ENCODE results near the gene DENND4C.

Gene DENND4C

DNA sequence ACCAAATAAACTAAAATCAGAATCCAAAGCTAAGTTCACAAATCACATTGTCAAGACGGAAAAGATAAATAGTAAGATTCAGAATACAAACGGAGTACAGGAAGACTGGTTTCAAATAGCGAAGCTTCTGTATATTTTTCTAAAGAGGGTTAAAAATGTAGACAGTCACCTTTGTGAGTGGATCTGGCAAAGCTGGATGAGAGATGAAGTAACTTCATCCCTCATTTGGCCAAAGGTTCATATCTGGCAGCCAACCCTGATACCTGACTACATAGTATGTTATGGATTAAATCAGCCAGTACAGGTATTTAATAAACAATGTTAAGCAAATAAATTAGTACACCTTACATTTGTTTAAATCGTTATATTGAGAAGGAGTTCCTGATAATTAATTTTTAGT is 21.3 kb upstream of the DENND4C start:
- DNase-seq (ENCODE audit: extremely low read depth, insufficient read length), result no peak
- H3K4me3 ChIP-seq (replicated peaks; ENCODE audit: low read depth, low read length), result no peak overlapping the region
- TF ChIP-seq, protein P1, sequence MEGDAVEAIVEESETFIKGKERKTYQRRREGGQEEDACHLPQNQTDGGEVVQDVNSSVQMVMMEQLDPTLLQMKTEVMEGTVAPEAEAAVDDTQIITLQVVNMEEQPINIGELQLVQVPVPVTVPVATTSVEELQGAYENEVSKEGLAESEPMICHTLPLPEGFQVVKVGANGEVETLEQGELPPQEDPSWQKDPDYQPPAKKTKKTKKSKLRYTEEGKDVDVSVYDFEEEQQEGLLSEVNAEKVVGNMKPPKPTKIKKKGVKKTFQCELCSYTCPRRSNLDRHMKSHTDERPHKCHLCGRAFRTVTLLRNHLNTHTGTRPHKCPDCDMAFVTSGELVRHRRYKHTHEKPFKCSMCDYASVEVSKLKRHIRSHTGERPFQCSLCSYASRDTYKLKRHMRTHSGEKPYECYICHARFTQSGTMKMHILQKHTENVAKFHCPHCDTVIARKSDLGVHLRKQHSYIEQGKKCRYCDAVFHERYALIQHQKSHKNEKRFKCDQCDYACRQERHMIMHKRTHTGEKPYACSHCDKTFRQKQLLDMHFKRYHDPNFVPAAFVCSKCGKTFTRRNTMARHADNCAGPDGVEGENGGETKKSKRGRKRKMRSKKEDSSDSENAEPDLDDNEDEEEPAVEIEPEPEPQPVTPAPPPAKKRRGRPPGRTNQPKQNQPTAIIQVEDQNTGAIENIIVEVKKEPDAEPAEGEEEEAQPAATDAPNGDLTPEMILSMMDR (IDR thresholded peaks at IDR 0.05; ENCODE audit: insufficient read depth, low read length, poor library complexity, severe bottlenecking), result no peak

DNA sequence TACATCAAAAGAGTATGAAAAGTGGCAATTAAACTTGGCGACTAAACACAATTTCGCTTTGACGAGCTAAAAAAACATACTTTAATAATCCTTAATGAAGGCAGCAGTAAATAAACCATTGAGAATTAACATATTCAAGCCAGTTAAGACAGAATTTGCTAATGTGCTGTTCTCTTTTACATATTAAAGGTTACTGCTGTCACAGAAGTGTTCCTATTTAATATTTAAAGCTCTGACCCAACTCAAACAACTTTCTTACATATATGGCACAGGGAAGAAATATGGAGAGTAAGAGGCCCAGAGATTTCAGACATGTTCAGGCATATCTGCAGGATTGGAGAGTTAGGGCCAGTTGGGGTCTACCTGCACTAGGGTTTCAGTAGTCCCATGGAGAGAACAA is 16.7 kb upstream of the DENND4C start:
- Histone ChIP-seq H3K4me3 (replicated peaks; ENCODE audit: low read depth, low read length) (no peak overlapping the region), H3K27me3 (replicated peaks; ENCODE audit: control insufficient read depth, insufficient read depth, low read length) (no peaks in the 10 kb centered on the region), H3K36me3 (ENCODE audit: control insufficient read depth, insufficient read depth, low read length) (no peaks in the 10 kb centered on the region)
- TF ChIP-seq, protein P1 (IDR thresholded peaks at IDR 0.05; ENCODE audit: insufficient read depth, low read length, poor library complexity, severe bottlenecking), result no peak
- DNase-seq (ENCODE audit: extremely low read depth, insufficient read length), result no peak

More for the DNA sequence above, 21.3 kb upstream of the DENND4C start:
- no peaks in the 10 kb centered on the region for H3K27me3 ChIP-seq (replicated peaks; ENCODE audit: control insufficient read depth, insufficient read depth, low read length)
- no peaks in the 10 kb centered on the region for H3K36me3 ChIP-seq (ENCODE audit: control insufficient read depth, insufficient read depth, low read length)

DNA sequence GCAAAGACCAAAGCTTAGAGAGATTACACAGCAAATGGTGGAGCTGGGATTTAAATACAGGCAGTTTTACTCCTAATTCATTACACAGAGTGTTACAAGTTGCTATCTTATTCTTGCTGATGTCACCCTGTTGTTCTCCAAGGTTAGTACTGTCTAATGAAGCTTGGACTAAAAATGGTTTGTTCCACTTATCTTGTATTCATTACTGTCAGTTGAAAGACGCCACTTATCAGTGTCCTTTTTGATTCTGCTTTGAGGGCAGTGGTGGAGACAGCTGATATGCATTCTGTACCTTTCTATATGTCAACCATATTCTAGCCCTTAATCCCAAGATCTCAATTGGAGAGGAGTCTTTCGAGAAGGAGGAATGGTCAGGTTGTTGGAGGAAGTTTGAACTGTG is 14.0 kb upstream of the DENND4C start:
- TF ChIP-seq, protein P1 (IDR thresholded peaks at IDR 0.05; ENCODE audit: insufficient read depth, low read length, poor library complexity, severe bottlenecking), result no peak
- no peak for DNase-seq (ENCODE audit: extremely low read depth, insufficient read length)
- Histone ChIP-seq H3K4me3 (replicated peaks; ENCODE audit: low read depth, low read length) (no peak overlapping the region), H3K27me3 (replicated peaks; ENCODE audit: control insufficient read depth, insufficient read depth, low read length) (no peaks in the 10 kb centered on the region), H3K36me3 (ENCODE audit: control insufficient read depth, insufficient read depth, low read length) (no peaks in the 10 kb centered on the region)

DNA sequence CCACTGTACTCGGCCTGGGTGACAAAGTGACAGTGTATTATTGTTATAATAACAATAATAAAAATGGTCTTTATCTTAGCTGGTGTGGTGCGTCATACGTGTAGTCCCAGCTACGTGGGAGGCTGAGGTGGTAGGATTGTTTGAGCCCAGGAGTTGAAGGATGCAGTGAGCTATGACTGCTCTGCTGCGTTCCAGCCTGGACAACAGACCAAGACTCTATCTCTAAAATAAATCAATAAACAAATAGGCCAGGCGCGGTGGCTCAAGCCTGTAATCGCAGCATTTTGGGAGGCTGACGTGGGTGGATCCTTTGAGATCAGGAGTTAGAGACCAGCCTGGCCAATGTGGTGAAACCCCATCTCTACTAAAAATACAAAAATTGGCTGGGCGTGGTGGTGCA is 9.2 kb upstream of the DENND4C start:
- TF ChIP-seq, protein P1 (IDR thresholded peaks at IDR 0.05; ENCODE audit: insufficient read depth, low read length, poor library complexity, severe bottlenecking), result no peak
- no peaks in the 10 kb centered on the region for H3K27me3 ChIP-seq (replicated peaks; ENCODE audit: control insufficient read depth, insufficient read depth, low read length)
- no peak for DNase-seq (ENCODE audit: extremely low read depth, insufficient read length)
- no peak overlapping the region for H3K4me3 ChIP-seq (replicated peaks; ENCODE audit: low read depth, low read length)
- no peaks in the 10 kb centered on the region for H3K36me3 ChIP-seq (ENCODE audit: control insufficient read depth, insufficient read depth, low read length)

DNA sequence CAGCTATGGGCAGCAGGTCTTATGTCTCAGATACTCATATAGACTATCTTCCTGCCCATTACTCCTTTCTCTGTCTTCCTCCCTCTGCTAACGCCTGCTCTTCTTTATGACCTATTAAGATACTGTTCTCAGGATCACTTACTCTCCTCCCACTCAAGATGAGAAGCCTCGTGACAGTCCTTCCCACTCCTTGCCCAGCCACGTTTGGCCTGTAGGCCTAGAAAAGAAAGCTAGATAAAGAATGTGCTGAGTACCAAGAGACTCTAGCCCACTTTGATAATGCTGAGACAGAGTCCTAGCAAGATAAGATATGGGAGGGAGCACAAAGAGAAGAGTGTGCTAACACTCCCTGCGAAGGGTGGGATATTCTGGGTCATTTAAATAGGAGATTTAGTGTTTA is 6.8 kb upstream of the DENND4C start:
- no peak for DNase-seq (ENCODE audit: extremely low read depth, insufficient read length)
- Histone ChIP-seq H3K36me3 (ENCODE audit: control insufficient read depth, insufficient read depth, low read length) (no peaks in the 10 kb centered on the region), H3K27me3 (replicated peaks; ENCODE audit: control insufficient read depth, insufficient read depth, low read length) (no peaks in the 10 kb centered on the region), H3K4me3 (replicated peaks; ENCODE audit: low read depth, low read length) (no peak overlapping the region)
- TF ChIP-seq, protein P1 (IDR thresholded peaks at IDR 0.05; ENCODE audit: insufficient read depth, low read length, poor library complexity, severe bottlenecking), result no peak

DNA sequence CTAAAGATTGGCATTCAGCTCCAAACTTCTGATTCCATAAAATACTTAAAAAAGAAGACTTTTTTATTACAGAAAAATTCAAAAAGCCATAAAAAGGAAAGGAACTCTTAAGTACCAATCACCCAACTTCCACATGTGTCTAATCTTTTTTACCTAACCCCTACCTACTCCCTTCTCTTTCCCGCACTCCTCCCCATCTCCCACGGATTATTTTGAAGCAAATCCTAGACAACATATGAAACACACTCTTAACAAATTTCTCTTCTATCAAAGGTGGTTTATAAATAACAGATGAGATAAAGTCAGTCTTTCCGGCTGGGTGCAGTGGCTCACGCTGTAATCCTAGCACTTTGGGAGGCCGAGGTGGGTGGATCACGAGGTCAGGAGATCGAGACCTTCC is 5.9 kb upstream of the DENND4C start:
- Histone ChIP-seq H3K4me3 (replicated peaks; ENCODE audit: low read depth, low read length) (no peak overlapping the region), H3K36me3 (ENCODE audit: control insufficient read depth, insufficient read depth, low read length) (no peaks in the 10 kb centered on the region), H3K27me3 (replicated peaks; ENCODE audit: control insufficient read depth, insufficient read depth, low read length) (no peaks in the 10 kb centered on the region)
- DNase-seq (ENCODE audit: extremely low read depth, insufficient read length), result no peak
- TF ChIP-seq, protein P1 (IDR thresholded peaks at IDR 0.05; ENCODE audit: insufficient read depth, low read length, poor library complexity, severe bottlenecking), result no peak
